ENCODE data around the gene APOL2.
A peak's percentile ranks its signal among the peaks of the same experiment; 100 is the strongest.
"Not testable (repeated sequence)": the region's sequence is repeated elsewhere in the genome, so short reads cannot be mapped to it uniquely, and the experiment has no call there.

APOL2 gene

GRCh38 chr22:36239401-36240171 lies at the start of gene APOL2:
TSS of gene APOL2 (minus strand) at chr22:36239527. CDS start at chr22:36233162, 6,365 bp downstream.
- peak; percentile 85 for DNase-seq (ENCODE audit: low read depth)

- no peak for DNase-seq (ENCODE audit: low read depth)
Measured at GRCh38 chr22:36288571-36289405, 49.5 kb upstream of the APOL2 start.

GRCh38 chr22:36287881-36288515 lies 48.7 kb upstream of the APOL2 start:
- no peak for DNase-seq (ENCODE audit: low read depth)

GRCh38 chr22:36286096-36286957 lies 47.0 kb upstream of the APOL2 start:
- peak; percentile 68 for DNase-seq (ENCODE audit: low read depth)

GRCh38 chr22:36285545-36285944 lies 46.2 kb upstream of the APOL2 start:
- no peak for DNase-seq (ENCODE audit: low read depth)

GRCh38 chr22:36285017-36285416 lies 45.7 kb upstream of the APOL2 start:
- DNase-seq (ENCODE audit: low read depth), result no peak

- DNase-seq (ENCODE audit: low read depth), result no peak
Measured at GRCh38 chr22:36284171-36284571, 44.8 kb upstream of the APOL2 start.

GRCh38 chr22:36282328-36282831 lies 43.1 kb upstream of the APOL2 start:
- no peak for DNase-seq (ENCODE audit: low read depth)

GRCh38 chr22:36281781-36282327 lies 42.5 kb upstream of the APOL2 start:
- no peak for DNase-seq (ENCODE audit: low read depth)

GRCh38 chr22:36280379-36280778 lies 41.1 kb upstream of the APOL2 start:
- no peak for DNase-seq (ENCODE audit: low read depth)

- no peak for DNase-seq (ENCODE audit: low read depth)
Measured at GRCh38 chr22:36279219-36279666, 39.9 kb upstream of the APOL2 start.

GRCh38 chr22:36277482-36278291 lies 38.4 kb upstream of the APOL2 start:
- peak; percentile 43 for DNase-seq (ENCODE audit: low read depth)

- no peak for DNase-seq (ENCODE audit: low read depth)
Measured at GRCh38 chr22:36274531-36274930, 35.2 kb upstream of the APOL2 start.

- DNase-seq (ENCODE audit: low read depth), result not testable (repeated sequence)
Measured at GRCh38 chr22:36271951-36272350, 32.6 kb upstream of the APOL2 start.

GRCh38 chr22:36271231-36271630 lies 31.9 kb upstream of the APOL2 start:
- DNase-seq (ENCODE audit: low read depth), result not testable (repeated sequence)

- no peak for DNase-seq (ENCODE audit: low read depth)
Measured at GRCh38 chr22:36267896-36268485, 28.7 kb upstream of the APOL2 start.

GRCh38 chr22:36267058-36267457 lies 27.7 kb upstream of the APOL2 start:
- no peak for DNase-seq (ENCODE audit: low read depth)

GRCh38 chr22:36263886-36264664 lies 24.7 kb upstream of the APOL2 start:
- DNase-seq (ENCODE audit: low read depth), result not testable (repeated sequence)

GRCh38 chr22:36263216-36263673 lies 23.9 kb upstream of the APOL2 start:
- DNase-seq (ENCODE audit: low read depth), result not testable (repeated sequence)
